Kidney (tissue), 14 donors: ENCODE measurements around the gene DTWD2. TPM values are rescaled to one million over a fixed set of nuclear protein-coding genes. Genes with fewer than 3 reads are reported as not detected.

Experiments used
- DNase-seq, 5 donors: peaks; one replicate each; pipeline ENCODE4 v3.0.0-alpha.2; 2013 to 2020
- FAIRE-seq: peaks from 2 replicates; lab custom pipeline; 2012; peaks lifted over from hg19 to GRCh38; lab: Jason Lieb, UNC
- H3K27ac ChIP-seq, 2 donors: one replicate each; pipeline ENCODE4 v1.7.0; 2013; ENCODE audit warnings: low read depth in 2 of 2, low read length in 2 of 2, inconsistent platforms in 1 of 2
- H3K27me3 ChIP-seq: one replicate; pipeline ENCODE4 v1.7.1; 2013; ENCODE audit warnings: low read length, inconsistent platforms; ENCODE audit not compliant: control insufficient read depth, insufficient read depth
- H3K36me3 ChIP-seq, 3 donors: one replicate each; pipeline versions ENCODE4 v1.7.0 to v1.7.1; 2013; ENCODE audit warnings: low read length in 3 of 3, control low read depth in 1 of 3, inconsistent platforms in 1 of 3; ENCODE audit not compliant: insufficient read depth in 3 of 3, control insufficient read depth in 2 of 3
- H3K4me1 ChIP-seq, 3 donors: one replicate each; pipeline versions ENCODE4 v1.7.0 to v1.7.1; 2013; ENCODE audit warnings: low read length in 3 of 3, inconsistent platforms in 1 of 3, low read depth in 1 of 3; ENCODE audit not compliant: control insufficient read depth in 2 of 3, insufficient read depth in 2 of 3
- H3K4me3 ChIP-seq, 3 donors: one replicate each; pipeline versions ENCODE4 v1.7.0 to v1.8.1; 2013; ENCODE audit warnings: low read length in 3 of 3, control low read depth in 1 of 3, inconsistent platforms in 1 of 3
- H3K9ac ChIP-seq, 3 donors: one replicate each; pipeline versions ENCODE4 v1.7.0 to v1.7.1; 2013; ENCODE audit warnings: low read length in 3 of 3, control low read depth in 1 of 3, inconsistent platforms in 1 of 3
- H3K9me3 ChIP-seq, 3 donors: one replicate each; pipeline versions ENCODE4 v1.7.0 to v1.7.1; 2013; ENCODE audit warnings: low read length in 3 of 3, control low read depth in 1 of 3, inconsistent platforms in 1 of 3; ENCODE audit not compliant: control insufficient read depth in 2 of 3, insufficient read depth in 1 of 3
- intact Hi-C: fragments of 100-400 bp; cut with DNase I; formaldehyde crosslinking; loops from one replicate; pipeline ENCODE4 v1.11.1; 2022
- polyA plus RNA-seq: library from polyadenylated mRNA; stranded (reverse); fragments of 350-450 nt; fragmentation: Illumina TruSeq; extraction: RNeasy Lipid Tissue Mini Kit (QIAGEN cat#74804); gene quantifications from one replicate; pipeline ENCODE4 v1.2.3, GENCODE V29; 2014; ENCODE audit warnings: low read depth, low replicate concordance; ENCODE audit not compliant: insufficient read depth
- total RNA-seq: library from RNA; stranded (reverse); fragmentation: NEBNext Ultra II Directional; extraction: Animal tissue kit (Norgen Biotek cat#: 25700); gene quantifications from one replicate; pipeline ENCODE4 v1.2.1, GENCODE V29; 2021
- TF ChIP-seq, protein P1 (sequence below): IDR thresholded peaks from 3 replicates; pipeline ENCODE4 v1.5.1; 2012; ENCODE audit warnings: mild to moderate bottlenecking, moderate library complexity, borderline replicate concordance; ENCODE audit not compliant: insufficient read depth; ENCODE audit errors: extremely low read depth
- donor health status: control.
- donor health status: control.
- donor health status: control.
- donor health status: control.
- donor health status: control.
- donor health status: DM: yes; HTN: yes; CAD: no.
- donor health status: Normal renal cell carcinoma (clear cell type).

DTWD2 gene
- total and polyA plus RNA-seq, 2 donors from 2014 or later: 3.7 to 12.4 TPM

DNA sequence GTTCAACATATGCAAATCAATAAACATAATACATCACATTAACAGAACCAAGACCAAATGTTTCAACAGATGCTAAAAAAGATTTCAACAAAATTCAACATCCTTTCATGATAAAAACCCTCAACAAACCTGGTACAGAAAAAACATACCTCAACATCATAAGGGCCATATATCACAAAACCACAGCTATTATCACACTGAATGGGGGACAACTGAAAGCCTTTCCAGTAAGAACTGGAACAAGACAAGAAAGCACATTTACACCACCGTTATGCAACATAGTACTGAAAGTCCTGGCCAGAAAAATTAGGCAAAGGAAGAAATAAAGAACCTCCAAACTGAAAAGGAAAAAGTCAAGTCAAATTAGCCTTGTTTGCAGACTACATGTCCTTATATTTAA is 93.6 kb downstream of the DTWD2 start:
- no peak overlapping the region for H3K9ac ChIP-seq
- TF ChIP-seq, protein P1, sequence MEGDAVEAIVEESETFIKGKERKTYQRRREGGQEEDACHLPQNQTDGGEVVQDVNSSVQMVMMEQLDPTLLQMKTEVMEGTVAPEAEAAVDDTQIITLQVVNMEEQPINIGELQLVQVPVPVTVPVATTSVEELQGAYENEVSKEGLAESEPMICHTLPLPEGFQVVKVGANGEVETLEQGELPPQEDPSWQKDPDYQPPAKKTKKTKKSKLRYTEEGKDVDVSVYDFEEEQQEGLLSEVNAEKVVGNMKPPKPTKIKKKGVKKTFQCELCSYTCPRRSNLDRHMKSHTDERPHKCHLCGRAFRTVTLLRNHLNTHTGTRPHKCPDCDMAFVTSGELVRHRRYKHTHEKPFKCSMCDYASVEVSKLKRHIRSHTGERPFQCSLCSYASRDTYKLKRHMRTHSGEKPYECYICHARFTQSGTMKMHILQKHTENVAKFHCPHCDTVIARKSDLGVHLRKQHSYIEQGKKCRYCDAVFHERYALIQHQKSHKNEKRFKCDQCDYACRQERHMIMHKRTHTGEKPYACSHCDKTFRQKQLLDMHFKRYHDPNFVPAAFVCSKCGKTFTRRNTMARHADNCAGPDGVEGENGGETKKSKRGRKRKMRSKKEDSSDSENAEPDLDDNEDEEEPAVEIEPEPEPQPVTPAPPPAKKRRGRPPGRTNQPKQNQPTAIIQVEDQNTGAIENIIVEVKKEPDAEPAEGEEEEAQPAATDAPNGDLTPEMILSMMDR: no peak
- H3K27me3 ChIP-seq: no peaks in the 10 kb centered on the region
- no peak for FAIRE-seq
- intact Hi-C loops: no loop called here
- DNase-seq: no peak
- no peak overlapping the region for H3K4me3 ChIP-seq
- no peaks in the 10 kb centered on the region for H3K9me3 ChIP-seq
- peaks cover 0 to 3% (median 0%) of the 10 kb centered on the region in 3 donors for H3K4me1 ChIP-seq
- H3K27ac ChIP-seq: no peak overlapping the region
- no peaks in the 10 kb centered on the region for H3K36me3 ChIP-seq

DNA sequence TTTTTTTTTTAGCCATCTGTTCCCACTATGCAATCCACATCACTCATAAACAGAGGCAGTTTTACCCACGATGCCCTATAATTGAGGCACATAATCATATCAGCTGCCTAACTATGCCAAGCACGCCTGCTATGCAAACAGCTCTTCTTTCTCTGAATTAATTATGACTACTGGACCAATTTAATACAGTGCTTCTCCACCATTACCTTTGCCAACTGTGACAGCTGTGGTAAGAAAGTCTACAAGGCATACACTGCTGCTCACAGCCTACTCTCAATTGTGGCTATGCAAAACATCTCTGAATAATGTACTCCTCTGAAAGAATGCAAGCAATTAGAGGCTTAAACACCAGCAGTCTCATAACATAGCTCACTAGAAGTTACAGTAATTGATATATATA is 97.1 kb downstream of the DTWD2 start:
- intact Hi-C loops: no loop called here
- no peak overlapping the region for H3K9ac ChIP-seq
- no peak for DNase-seq
- H3K27ac ChIP-seq: no peak overlapping the region
- no peak overlapping the region for H3K4me3 ChIP-seq
- TF ChIP-seq, protein P1: no peak
- FAIRE-seq: no peak
- H3K36me3 ChIP-seq: no peaks in the 10 kb centered on the region
- H3K4me1 ChIP-seq: no peaks in the 10 kb centered on the region
- H3K9me3 ChIP-seq: no peaks in the 10 kb centered on the region
- no peaks in the 10 kb centered on the region for H3K27me3 ChIP-seq

DNA sequence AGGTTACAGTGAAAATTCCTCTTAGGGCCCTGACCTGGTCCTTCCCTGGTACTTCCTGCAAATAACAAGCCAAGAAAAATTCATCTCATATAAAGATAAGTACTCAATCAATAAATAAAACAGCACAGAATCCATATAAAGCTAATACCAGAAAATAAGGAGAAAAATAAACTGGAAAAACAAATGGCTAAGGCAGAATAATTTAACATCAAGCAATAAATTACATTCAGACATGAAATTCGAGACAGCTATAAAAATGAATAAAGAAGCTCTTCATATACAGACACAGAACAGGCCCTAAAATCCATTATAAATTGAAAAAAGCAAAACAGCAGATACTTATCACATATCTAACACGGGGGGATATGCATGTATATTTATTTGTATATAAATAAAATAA is 99.2 kb downstream of the DTWD2 start:
- H3K27me3 ChIP-seq: no peaks in the 10 kb centered on the region
- H3K4me1 ChIP-seq: no peaks in the 10 kb centered on the region
- H3K9me3 ChIP-seq: no peaks in the 10 kb centered on the region
- DNase-seq (no peak), FAIRE-seq (no peak)
- intact Hi-C loops: no loop called here
- H3K27ac ChIP-seq: no peak overlapping the region
- no peak overlapping the region for H3K9ac ChIP-seq
- H3K36me3 ChIP-seq: no peaks in the 10 kb centered on the region
- TF ChIP-seq, protein P1: no peak
- H3K4me3 ChIP-seq: no peak overlapping the region

DNA sequence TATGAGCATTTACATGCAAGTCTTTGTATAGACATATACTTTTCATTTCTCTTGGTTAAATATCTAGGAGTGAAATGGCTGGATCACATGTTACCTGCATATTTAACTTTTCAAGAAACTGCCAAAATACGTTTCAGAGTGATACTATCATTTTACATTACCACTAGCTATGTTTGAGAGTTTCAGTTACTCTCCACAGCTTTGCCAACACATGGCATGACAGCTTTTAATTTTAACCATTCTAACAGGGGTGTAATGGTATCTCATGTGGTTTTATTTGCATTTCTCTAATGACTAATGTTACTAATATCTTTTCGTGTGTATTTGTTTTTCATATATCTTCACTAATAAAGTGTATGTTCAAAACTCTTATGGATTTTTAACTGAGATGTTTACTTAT is 99.8 kb downstream of the DTWD2 start:
- no peaks in the 10 kb centered on the region for H3K9me3 ChIP-seq
- intact Hi-C loops: no loop called here
- DNase-seq (no peak), FAIRE-seq (no peak)
- TF ChIP-seq, protein P1: no peak
- H3K27me3 ChIP-seq: no peaks in the 10 kb centered on the region
- H3K4me1 ChIP-seq: no peaks in the 10 kb centered on the region
- H3K9ac ChIP-seq: no peak overlapping the region
- H3K36me3 ChIP-seq: no peaks in the 10 kb centered on the region
- H3K27ac ChIP-seq: no peak overlapping the region
- no peak overlapping the region for H3K4me3 ChIP-seq
